Osteoblast (primary cell): Measurements from ENCODE around the gene CHAF1A. TPM values are rescaled to one million over a fixed set of nuclear protein-coding genes. Genes with fewer than 3 reads are reported as not detected.

ENCODE experiments used
- DNase-seq: peaks from one replicate; pipeline ENCODE4 v3.0.0; 2011; ENCODE audit warnings: low spot score, mixed read lengths; ENCODE audit not compliant: insufficient read length; ENCODE audit errors: missing footprints
- H2AFZ ChIP-seq: 2 replicates; pipeline ENCODE4 v1.6.0; 2011; ENCODE audit warnings: mild to moderate bottlenecking, low read length
- H3K27ac ChIP-seq: 2 replicates; pipeline ENCODE4 v1.5.1; 2011; ENCODE audit warnings: mild to moderate bottlenecking, low read depth, low read length, moderate library complexity
- H3K27me3 ChIP-seq: 2 replicates; pipeline ENCODE4 v1.6.0; 2012; ENCODE audit warnings: mild to moderate bottlenecking, control low read depth, inconsistent platforms, low read length, moderate library complexity; ENCODE audit not compliant: insufficient read depth
- H3K36me3 ChIP-seq: 2 replicates; pipeline ENCODE4 v1.5.1; 2011; ENCODE audit warnings: mild to moderate bottlenecking, low read length, control low read depth, moderate library complexity; ENCODE audit not compliant: insufficient read depth
- H3K4me1 ChIP-seq: 2 replicates; pipeline ENCODE4 v1.5.1; 2011; ENCODE audit warnings: mild to moderate bottlenecking, low read length, control low read depth, moderate library complexity; ENCODE audit not compliant: insufficient read depth
- H3K4me2 ChIP-seq: 2 replicates; pipeline ENCODE4 v1.6.0; 2011; ENCODE audit warnings: mild to moderate bottlenecking, low read length; ENCODE audit not compliant: insufficient read depth
- H3K4me3 ChIP-seq: fragments of 200-600 bp; sonication (generic); 3 replicates; pipeline ENCODE4 v1.5.1; 2012; ENCODE audit warnings: mild to moderate bottlenecking, low read length, inconsistent platforms; ENCODE audit not compliant: insufficient read depth
- H3K79me2 ChIP-seq: 2 replicates; pipeline ENCODE4 v1.6.0; 2012; ENCODE audit warnings: mild to moderate bottlenecking, low read length, control low read depth, inconsistent platforms; ENCODE audit not compliant: insufficient read depth
- H3K9me3 ChIP-seq: 2 replicates; pipeline ENCODE4 v1.5.1; 2011; ENCODE audit warnings: low read depth, low read length, control low read depth
- H4K20me1 ChIP-seq: 2 replicates; pipeline ENCODE4 v1.6.0; 2012; ENCODE audit warnings: mild to moderate bottlenecking, low read length, control low read depth; ENCODE audit not compliant: insufficient read depth
- CTCF ChIP-seq: IDR thresholded peaks from 2 replicates; pipeline ENCODE4 v1.5.1; 2011; ENCODE audit warnings: mild to moderate bottlenecking, low read depth, low read length, moderate library complexity; ENCODE audit errors: extremely low read depth
- total RNA-seq: library from RNA; depleted of rRNA; stranded (reverse); fragments of >200 nt; gene quantifications from 2 replicates; pipeline ENCODE4 v1.2.3, GENCODE V29; 2012

Gene CHAF1A
- total RNA-seq, 1 donor: 3.6 TPM

GRCh38 chr19:4434391-4434790 is 32.0 kb downstream of the CHAF1A start:
- Histone ChIP-seq H3K4me1 (no peaks in the 10 kb centered on the region), H3K27me3 (no peaks in the 10 kb centered on the region), H3K4me2 (no peak overlapping the region), H3K36me3 (peaks cover 13% of the 10 kb centered on the region), H4K20me1 (peaks cover 4% of the 10 kb centered on the region), H3K27ac (no peak overlapping the region), H3K79me2 (no peaks in the 10 kb centered on the region), H3K9me3 (no peaks in the 10 kb centered on the region), H2AFZ (no peak overlapping the region), H3K4me3 (no peak overlapping the region)
- DNase-seq: peak; percentile 65
- no peak for TF ChIP-seq CTCF

- TF ChIP-seq CTCF: no peak
Measured at GRCh38 chr19:4436231-4436630, 33.8 kb downstream of the CHAF1A start.

DNA sequence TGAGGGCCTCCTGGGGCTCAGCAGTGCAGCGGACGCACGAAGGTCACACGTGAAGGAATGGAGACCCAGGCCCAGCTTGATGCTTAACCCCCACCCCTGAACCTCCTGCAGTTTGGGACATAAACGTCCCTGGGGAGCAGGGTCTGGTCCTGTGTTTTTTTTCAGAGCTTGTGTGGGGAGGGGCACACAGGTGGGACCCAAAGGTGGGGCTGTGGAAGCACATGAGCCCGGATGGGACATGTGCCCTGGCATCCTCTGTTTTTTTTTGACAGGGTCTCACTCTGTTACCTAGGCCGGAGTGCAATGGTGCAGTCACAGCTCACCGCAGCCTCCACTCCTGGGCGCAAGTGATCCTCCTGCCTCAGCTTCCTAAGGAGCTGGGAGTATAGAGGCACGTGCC is 34.7 kb downstream of the CHAF1A start:
- Histone ChIP-seq H2AFZ (no peak overlapping the region), H3K4me3 (no peak overlapping the region), H3K79me2 (no peaks in the 10 kb centered on the region), H3K9me3 (no peaks in the 10 kb centered on the region), H3K4me2 (no peak overlapping the region), H3K4me1 (no peaks in the 10 kb centered on the region), H3K27me3 (no peaks in the 10 kb centered on the region), H4K20me1 (peaks cover 4% of the 10 kb centered on the region), H3K36me3 (peaks cover 4% of the 10 kb centered on the region), H3K27ac (no peak overlapping the region)
- peak; percentile 73 for DNase-seq
- no peak for TF ChIP-seq CTCF

More at GRCh38 chr19:4436231-4436630, 33.8 kb downstream of the CHAF1A start:
- Histone ChIP-seq H3K36me3 (peaks cover 11% of the 10 kb centered on the region), H3K4me2 (no peak overlapping the region), H3K27me3 (no peaks in the 10 kb centered on the region), H2AFZ (no peak overlapping the region), H4K20me1 (peaks cover 4% of the 10 kb centered on the region), H3K9me3 (no peaks in the 10 kb centered on the region), H3K4me3 (no peak overlapping the region), H3K79me2 (no peaks in the 10 kb centered on the region), H3K27ac (no peak overlapping the region), H3K4me1 (no peaks in the 10 kb centered on the region)
- no peak for DNase-seq

DNA sequence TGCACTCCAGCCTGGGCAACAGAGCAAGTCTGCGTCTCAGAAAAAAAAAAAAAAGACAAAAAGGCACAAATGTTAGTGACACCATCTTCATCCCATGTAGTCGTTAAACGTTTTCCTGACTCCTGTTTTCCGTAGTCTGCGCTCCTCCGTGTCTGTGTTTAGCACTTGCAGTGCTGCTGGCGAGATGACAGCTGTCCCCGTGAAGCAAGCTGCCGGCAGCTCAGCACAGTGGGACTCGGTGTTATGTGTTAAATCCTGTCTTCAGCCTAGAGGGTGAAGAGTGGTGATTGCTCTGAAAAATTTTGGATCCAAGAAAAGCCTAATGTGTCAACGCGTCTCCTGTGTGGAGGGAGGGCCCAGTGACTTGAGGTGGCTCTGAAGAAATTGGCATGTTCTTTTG is 36.8 kb downstream of the CHAF1A start:
- TF ChIP-seq CTCF: no peak
- no peaks in the 10 kb centered on the region for H3K79me2 ChIP-seq
- no peaks in the 10 kb centered on the region for H3K9me3 ChIP-seq
- H4K20me1 ChIP-seq: peaks cover 4% of the 10 kb centered on the region
- no peak for DNase-seq
- H3K4me1 ChIP-seq: no peaks in the 10 kb centered on the region
- H3K27me3 ChIP-seq: no peaks in the 10 kb centered on the region
- no peak overlapping the region for H3K4me2 ChIP-seq
- no peak overlapping the region for H2AFZ ChIP-seq
- H3K36me3 ChIP-seq: peaks cover 2% of the 10 kb centered on the region
- no peak overlapping the region for H3K27ac ChIP-seq
- no peak overlapping the region for H3K4me3 ChIP-seq
